Nephron (organoid): ENCODE results near the gene BAHD1.

Source experiments
- H3K27ac Mint-ChIP-seq, 3 experiments: 2 replicates each; pipeline ENCODE4 v1.8.0; 2020; ENCODE audit warnings: mixed read lengths in 3 of 3, mild to moderate bottlenecking in 2 of 3, moderate library complexity in 1 of 3
- H3K27me3 Mint-ChIP-seq: 2 replicates; pipeline ENCODE4 v1.8.0; 2021; ENCODE audit warnings: low read depth, mild to moderate bottlenecking, moderate library complexity, mixed read lengths
- H3K36me3 Mint-ChIP-seq: 2 replicates; pipeline ENCODE4 v1.8.0; 2020; ENCODE audit warnings: low read depth, mixed read lengths
- H3K4me1 Mint-ChIP-seq: 2 replicates; pipeline ENCODE4 v1.8.0; 2020; ENCODE audit warnings: mixed read lengths
- H3K4me3 Mint-ChIP-seq, 3 experiments: 2 replicates each; pipeline ENCODE4 v1.8.0; 2020; ENCODE audit warnings: mild to moderate bottlenecking in 3 of 3, mixed read lengths in 3 of 3, moderate library complexity in 2 of 3
- H3K9me3 Mint-ChIP-seq: 2 replicates; pipeline ENCODE4 v1.8.0; 2020; ENCODE audit warnings: mixed read lengths
- TF ChIP-seq, protein P1 (sequence below), 3 experiments: fragments of 200-600 bp; sonication (generic); IDR thresholded peaks; one replicate each; pipeline ENCODE4 v1.5.0; 2021; ENCODE audit warnings: antibody characterized with exemption in 3 of 3; ENCODE audit not compliant: unreplicated experiment in 3 of 3

BAHD1 gene

DNA sequence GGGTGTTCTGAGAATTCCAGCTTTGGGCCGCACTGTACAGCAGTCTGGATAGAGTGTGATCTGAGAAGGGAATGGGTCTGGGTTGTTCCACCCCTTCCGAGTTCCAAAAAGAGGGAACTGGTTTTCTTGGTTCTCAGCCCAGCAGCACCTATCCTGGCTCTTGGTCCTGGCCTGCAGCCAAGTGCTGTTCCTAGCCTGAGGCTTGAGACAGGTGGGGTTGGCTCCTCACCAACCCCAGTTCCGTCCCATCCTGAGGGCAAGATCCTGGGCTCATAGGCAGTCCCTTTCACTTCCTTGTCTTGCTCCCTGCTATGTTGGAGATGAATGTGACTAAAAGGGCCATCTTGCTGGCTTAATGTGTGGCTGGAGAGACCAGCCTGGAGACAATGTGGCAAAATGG lies 20.0 kb upstream of the BAHD1 start:
- Mint-ChIP-seq H3K4me1 (peaks cover 19% of the 10 kb centered on the region), H3K27ac (no peak overlapping the region)
- TF ChIP-seq, protein P1, sequence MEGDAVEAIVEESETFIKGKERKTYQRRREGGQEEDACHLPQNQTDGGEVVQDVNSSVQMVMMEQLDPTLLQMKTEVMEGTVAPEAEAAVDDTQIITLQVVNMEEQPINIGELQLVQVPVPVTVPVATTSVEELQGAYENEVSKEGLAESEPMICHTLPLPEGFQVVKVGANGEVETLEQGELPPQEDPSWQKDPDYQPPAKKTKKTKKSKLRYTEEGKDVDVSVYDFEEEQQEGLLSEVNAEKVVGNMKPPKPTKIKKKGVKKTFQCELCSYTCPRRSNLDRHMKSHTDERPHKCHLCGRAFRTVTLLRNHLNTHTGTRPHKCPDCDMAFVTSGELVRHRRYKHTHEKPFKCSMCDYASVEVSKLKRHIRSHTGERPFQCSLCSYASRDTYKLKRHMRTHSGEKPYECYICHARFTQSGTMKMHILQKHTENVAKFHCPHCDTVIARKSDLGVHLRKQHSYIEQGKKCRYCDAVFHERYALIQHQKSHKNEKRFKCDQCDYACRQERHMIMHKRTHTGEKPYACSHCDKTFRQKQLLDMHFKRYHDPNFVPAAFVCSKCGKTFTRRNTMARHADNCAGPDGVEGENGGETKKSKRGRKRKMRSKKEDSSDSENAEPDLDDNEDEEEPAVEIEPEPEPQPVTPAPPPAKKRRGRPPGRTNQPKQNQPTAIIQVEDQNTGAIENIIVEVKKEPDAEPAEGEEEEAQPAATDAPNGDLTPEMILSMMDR (IDR thresholded peaks at IDR 0.05; ENCODE audit: unreplicated experiment in 3 of 3), result no peak

DNA sequence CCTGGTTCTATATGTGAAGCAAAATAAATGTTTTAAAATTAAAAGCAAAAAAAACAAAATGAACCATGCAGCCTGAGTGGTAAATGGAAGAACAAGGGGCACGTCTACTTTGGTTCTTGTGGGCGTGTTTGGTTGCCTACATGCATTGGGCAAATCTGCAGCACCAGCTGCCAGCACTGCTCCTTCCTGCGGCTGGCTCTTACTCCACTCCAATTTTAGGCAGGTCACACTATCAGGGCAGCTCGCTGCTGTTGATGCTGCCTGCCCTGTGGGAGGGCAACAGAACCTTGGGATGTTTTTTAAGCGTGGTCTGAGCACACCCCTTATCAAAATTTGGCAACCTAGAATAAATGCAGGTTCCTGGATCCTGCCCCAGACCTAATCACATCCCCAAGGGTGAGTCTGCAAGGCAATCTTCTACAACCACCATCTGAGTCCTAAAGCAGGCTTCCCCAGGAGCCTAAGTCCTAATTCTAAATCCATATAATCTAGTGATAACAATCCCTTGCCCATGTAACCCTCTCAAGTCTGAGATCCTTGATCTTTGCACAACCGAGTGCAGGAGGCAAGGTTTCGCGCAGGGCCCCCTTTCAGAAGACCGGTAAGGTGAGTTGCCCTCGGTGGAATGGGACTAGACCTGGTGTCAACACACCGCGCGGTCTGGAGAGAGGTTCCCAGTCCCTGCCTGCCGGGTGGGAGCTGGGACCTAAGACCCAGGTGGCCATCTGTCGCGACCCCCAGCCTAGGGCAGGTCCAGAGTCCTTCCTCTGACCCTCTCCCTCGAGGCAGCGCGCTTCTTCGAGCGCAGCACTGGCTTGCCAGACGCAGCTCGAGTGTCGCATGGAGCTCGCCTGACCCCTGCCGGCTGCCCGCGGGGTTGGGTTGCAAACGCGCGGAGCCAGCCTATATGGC lies 19.3 kb upstream of the BAHD1 start:
- Mint-ChIP-seq H3K9me3 (no peaks in the 10 kb centered on the region), H3K4me1 (peaks cover 19% of the 10 kb centered on the region), H3K27me3 (peaks cover 11% of the 10 kb centered on the region), H3K27ac (no peak overlapping the region), H3K36me3 (peaks cover 8% of the 10 kb centered on the region), H3K4me3 (no peak overlapping the region)
- TF ChIP-seq, protein P1 (IDR thresholded peaks at IDR 0.05; ENCODE audit: unreplicated experiment in 3 of 3), result peak; percentile 81 to 85 (median 84)

More for the DNA sequence above, 20.0 kb upstream of the BAHD1 start:
- peaks cover 8% of the 10 kb centered on the region for H3K27me3 Mint-ChIP-seq
- H3K9me3 Mint-ChIP-seq, result no peaks in the 10 kb centered on the region
- H3K36me3 Mint-ChIP-seq, result peaks cover 8% of the 10 kb centered on the region
- H3K4me3 Mint-ChIP-seq, result no peak overlapping the region

DNA sequence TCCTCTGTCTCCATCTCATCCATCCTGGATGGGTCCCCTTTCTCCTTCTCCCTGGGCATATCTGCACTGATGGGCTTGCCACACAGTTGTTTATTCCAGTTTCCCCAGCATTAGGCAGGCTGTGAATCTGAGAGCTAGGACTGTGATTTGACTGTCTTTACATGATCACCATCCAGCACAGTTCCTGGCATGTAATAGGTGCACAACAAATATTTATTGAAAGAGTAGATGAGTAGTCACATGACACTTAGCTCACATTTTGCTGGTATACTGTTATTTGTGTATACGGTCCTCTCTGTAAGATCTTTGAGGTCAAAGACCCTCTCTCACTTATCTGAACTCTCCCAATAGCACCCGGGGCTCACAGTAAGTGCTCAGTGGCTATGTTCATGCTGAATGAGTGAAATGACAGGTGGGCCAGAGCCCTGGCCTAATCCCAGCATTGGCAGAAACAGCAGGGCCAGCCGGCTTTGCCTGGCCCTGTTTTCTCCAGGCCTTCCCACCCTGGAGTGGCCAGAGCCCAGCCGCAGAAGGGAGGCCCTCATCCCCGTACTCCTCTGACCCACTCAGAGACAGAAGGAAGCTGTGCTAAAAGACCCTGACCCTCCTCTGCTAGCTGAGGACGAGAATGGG lies 16.2 kb upstream of the BAHD1 start:
- Mint-ChIP-seq H3K4me3 (no peak overlapping the region), H3K27ac (no peak overlapping the region), H3K27me3 (peaks cover 15% of the 10 kb centered on the region), H3K9me3 (no peaks in the 10 kb centered on the region), H3K4me1 (peaks cover 19% of the 10 kb centered on the region), H3K36me3 (no peaks in the 10 kb centered on the region)
- TF ChIP-seq, protein P1 (IDR thresholded peaks at IDR 0.05; ENCODE audit: unreplicated experiment in 3 of 3), result no peak

DNA sequence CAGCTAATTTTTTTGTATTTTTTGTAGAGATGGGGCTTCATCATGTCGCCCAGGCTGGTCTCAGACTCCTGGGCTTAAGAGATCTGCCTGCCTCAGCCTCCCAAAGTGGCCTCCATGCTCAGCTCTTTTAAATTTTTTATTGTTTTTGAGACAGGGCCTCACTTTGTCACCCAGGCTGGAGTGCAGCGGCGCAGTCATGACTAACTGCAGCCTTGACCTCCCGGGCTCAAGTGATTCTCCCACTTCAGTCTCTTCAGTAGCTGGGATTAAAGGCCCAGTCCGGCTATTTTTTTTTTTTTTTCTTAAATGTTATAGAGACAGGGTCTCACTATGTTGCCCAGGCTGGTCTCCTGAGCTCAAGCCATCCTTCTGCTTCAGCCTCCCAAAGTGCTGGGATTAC lies 15.1 kb upstream of the BAHD1 start:
- no peak overlapping the region for H3K27ac Mint-ChIP-seq
- no peaks in the 10 kb centered on the region for H3K9me3 Mint-ChIP-seq
- H3K4me3 Mint-ChIP-seq, result no peak overlapping the region
- H3K4me1 Mint-ChIP-seq, result peaks cover 21% of the 10 kb centered on the region
- H3K36me3 Mint-ChIP-seq, result no peaks in the 10 kb centered on the region
- peaks cover 20% of the 10 kb centered on the region for H3K27me3 Mint-ChIP-seq
- TF ChIP-seq, protein P1 (IDR thresholded peaks at IDR 0.05; ENCODE audit: unreplicated experiment in 3 of 3), result no peak

DNA sequence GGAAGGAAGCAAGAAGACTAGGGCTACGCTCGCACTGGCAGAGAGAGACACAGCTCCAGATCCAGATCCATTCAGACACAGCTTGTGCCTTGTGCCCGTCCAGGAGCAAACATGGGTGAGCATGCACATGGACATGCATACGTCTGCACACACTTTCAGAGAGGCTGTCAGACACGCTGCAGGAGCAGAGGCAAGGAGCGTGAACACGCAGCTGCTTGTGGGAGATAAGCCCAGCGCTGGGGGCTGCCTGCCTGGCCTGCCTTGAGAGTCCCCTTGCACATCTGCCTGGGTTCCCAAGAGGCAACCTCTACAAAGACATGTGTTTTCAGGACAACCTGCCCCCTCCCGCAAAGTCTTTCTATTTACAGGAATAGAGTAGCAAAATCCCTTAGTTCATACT lies 13.6 kb upstream of the BAHD1 start:
- H3K27ac Mint-ChIP-seq, result no peak overlapping the region
- H3K4me3 Mint-ChIP-seq, result no peak overlapping the region
- no peaks in the 10 kb centered on the region for H3K36me3 Mint-ChIP-seq
- H3K4me1 Mint-ChIP-seq, result peaks cover 14% of the 10 kb centered on the region
- H3K27me3 Mint-ChIP-seq, result peaks cover 19% of the 10 kb centered on the region
- H3K9me3 Mint-ChIP-seq, result no peaks in the 10 kb centered on the region
- TF ChIP-seq, protein P1 (IDR thresholded peaks at IDR 0.05; ENCODE audit: unreplicated experiment in 3 of 3), result no peak
